GM21390 (cell line): ENCODE results near the gene RHOF.
"Not testable (repeated sequence)": the region's sequence is repeated elsewhere in the genome, so short reads cannot be mapped to it uniquely, and the experiment has no call there.

Experiments used
- ATAC-seq: cut with Tn5 transposase; IDR thresholded peaks from one replicate; pipeline ENCODE4 v1.9.1; 2021; ENCODE audit not compliant: unreplicated experiment

Gene RHOF

GRCh38 chr12:121750507-121750955, 43.0 kb downstream of the RHOF start:
- no peak for ATAC-seq

- ATAC-seq, result no peak
These were observed 44.2 kb downstream of the RHOF start for GRCh38 chr12:121749267-121749666.

- ATAC-seq, result no peak
These were observed 44.8 kb downstream of the RHOF start for GRCh38 chr12:121748571-121749265.

GRCh38 chr12:121748218-121748570, 45.3 kb downstream of the RHOF start:
- no peak for ATAC-seq

GRCh38 chr12:121745545-121745944, 47.9 kb downstream of the RHOF start:
- not testable (repeated sequence) for ATAC-seq

- ATAC-seq, result no peak
These were observed 51.7 kb downstream of the RHOF start for GRCh38 chr12:121741743-121742142.

GRCh38 chr12:121740847-121741246, 52.6 kb downstream of the RHOF start:
- ATAC-seq, result no peak

GRCh38 chr12:121738340-121738858, 55.1 kb downstream of the RHOF start:
- no peak for ATAC-seq

- no peak for ATAC-seq
These were observed 59.6 kb downstream of the RHOF start for GRCh38 chr12:121733849-121734248.

- ATAC-seq, result no peak
These were observed 62.0 kb downstream of the RHOF start for GRCh38 chr12:121731473-121731872.

- no peak for ATAC-seq
These were observed 64.5 kb downstream of the RHOF start for GRCh38 chr12:121729021-121729420.
